HepG2 (cell line): Measurements from ENCODE around the gene HDLBP.

Experiments
- CHD2 ChIP-seq: IDR thresholded peaks from 2 replicates; pipeline ENCODE4 v1.6.1; 2011; ENCODE audit warnings: low read depth, low read length, improper control_type of control experiment
- EP300 ChIP-seq, 3 experiments: sonication (generic) in 1 of 3; formaldehyde crosslinking in 1 of 3; IDR thresholded peaks; 2 replicates each; pipeline versions ENCODE4 v1.5.1 to v1.6.1; 2011 to 2020; ENCODE audit warnings: low read depth in 2 of 3, low read length in 2 of 3, borderline replicate concordance in 1 of 3, improper control_type of control experiment in 1 of 3, mild to moderate bottlenecking in 1 of 3, missing genetic modification reagents in 1 of 3, moderate library complexity in 1 of 3
- ETV5 ChIP-seq: IDR thresholded peaks from 2 replicates; pipeline ENCODE4 v1.6.1; 2018; ENCODE audit warnings: missing biosample characterization, missing genetic modification reagents, inconsistent platforms, borderline replicate concordance
- NFE2L1 ChIP-seq: sonication (generic); formaldehyde crosslinking; IDR thresholded peaks from 2 replicates; pipeline ENCODE4 v1.4.0; 2020; ENCODE audit warnings: missing genetic modification reagents, mild to moderate bottlenecking, borderline replicate concordance
- POLR2A ChIP-seq, 2 experiments: IDR thresholded peaks; 2 replicates each; pipeline ENCODE4 v1.6.1; 2011; ENCODE audit warnings: low read depth in 2 of 2, low read length in 2 of 2, mild to moderate bottlenecking in 1 of 2, moderate library complexity in 1 of 2; ENCODE audit not compliant: insufficient read depth in 1 of 2
- SMARCC2 ChIP-seq: fragments of 450-650 bp; IDR thresholded peaks from 2 replicates; pipeline ENCODE4 v1.6.1; 2017; ENCODE audit warnings: antibody characterized with exemption, mild to moderate bottlenecking
- ZNF780A ChIP-seq: sonication (generic); formaldehyde crosslinking; IDR thresholded peaks from 2 replicates; pipeline ENCODE4 v1.8.0; 2022; ENCODE audit warnings: mild to moderate bottlenecking, missing genetic modification reagents, moderate library complexity
- TF ChIP-seq, protein P1 (sequence below): sonication (generic); formaldehyde crosslinking; IDR thresholded peaks from 2 replicates; pipeline ENCODE4 v1.9.0; 2022; ENCODE audit warnings: missing genetic modification reagents, mild to moderate bottlenecking, borderline replicate concordance
- TF ChIP-seq, protein P2 (sequence below): sonication (generic); formaldehyde crosslinking; IDR thresholded peaks from 2 replicates; pipeline ENCODE4 v1.5.0; 2020; ENCODE audit warnings: mild to moderate bottlenecking, missing genetic modification reagents, borderline replicate concordance
- TF ChIP-seq, protein P3 (sequence below): sonication (generic); formaldehyde crosslinking; IDR thresholded peaks from 2 replicates; pipeline ENCODE4 v1.5.0; 2020; ENCODE audit warnings: mild to moderate bottlenecking, missing genetic modification reagents, moderate library complexity

DNA sequence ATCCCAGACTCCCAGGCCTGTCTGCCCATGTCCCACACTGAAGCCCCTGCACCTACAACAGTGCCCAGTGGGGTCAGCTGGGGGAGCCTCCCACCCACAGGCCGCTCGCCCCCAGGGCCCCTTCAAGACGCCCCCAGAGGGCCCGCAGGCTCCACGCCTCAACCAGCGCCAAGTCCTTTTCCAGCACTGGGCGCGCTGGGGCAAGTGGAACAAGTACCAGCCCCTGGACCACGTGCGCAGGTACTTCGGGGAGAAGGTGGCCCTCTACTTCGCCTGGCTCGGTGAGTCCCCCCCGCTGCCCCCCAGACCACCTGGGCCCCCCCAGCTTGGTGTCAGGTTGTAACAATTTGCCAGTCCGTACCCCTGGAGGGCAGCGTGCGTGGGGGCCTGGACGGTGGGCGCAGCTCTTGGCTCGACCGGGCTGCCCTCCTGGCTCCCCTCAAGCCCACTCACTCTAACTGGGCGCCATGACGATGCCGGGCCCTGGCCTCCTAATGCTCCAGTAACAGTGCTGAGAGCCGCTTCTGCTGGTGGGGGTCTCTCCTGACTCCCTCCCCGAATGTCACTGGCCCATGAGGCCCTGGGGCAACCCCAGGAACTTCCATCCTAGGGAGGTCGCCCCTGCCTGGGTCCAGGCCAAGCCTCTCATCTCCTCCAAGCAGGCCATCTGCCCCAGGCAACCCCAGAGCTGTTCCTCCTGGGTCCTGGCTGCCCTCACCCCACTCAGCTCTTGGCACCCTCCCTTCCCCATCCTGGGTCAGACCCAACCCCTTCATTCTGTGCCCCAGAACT is 112.1 kb downstream of the HDLBP start:
- TF ChIP-seq CHD2: no peak
- no peak for TF ChIP-seq NFE2L1 (CRISPR knock-in tag)
- no peak for TF ChIP-seq SMARCC2
- TF ChIP-seq, protein P1, sequence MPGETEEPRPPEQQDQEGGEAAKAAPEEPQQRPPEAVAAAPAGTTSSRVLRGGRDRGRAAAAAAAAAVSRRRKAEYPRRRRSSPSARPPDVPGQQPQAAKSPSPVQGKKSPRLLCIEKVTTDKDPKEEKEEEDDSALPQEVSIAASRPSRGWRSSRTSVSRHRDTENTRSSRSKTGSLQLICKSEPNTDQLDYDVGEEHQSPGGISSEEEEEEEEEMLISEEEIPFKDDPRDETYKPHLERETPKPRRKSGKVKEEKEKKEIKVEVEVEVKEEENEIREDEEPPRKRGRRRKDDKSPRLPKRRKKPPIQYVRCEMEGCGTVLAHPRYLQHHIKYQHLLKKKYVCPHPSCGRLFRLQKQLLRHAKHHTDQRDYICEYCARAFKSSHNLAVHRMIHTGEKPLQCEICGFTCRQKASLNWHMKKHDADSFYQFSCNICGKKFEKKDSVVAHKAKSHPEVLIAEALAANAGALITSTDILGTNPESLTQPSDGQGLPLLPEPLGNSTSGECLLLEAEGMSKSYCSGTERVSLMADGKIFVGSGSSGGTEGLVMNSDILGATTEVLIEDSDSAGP: no peak
- TF ChIP-seq, protein P2, sequence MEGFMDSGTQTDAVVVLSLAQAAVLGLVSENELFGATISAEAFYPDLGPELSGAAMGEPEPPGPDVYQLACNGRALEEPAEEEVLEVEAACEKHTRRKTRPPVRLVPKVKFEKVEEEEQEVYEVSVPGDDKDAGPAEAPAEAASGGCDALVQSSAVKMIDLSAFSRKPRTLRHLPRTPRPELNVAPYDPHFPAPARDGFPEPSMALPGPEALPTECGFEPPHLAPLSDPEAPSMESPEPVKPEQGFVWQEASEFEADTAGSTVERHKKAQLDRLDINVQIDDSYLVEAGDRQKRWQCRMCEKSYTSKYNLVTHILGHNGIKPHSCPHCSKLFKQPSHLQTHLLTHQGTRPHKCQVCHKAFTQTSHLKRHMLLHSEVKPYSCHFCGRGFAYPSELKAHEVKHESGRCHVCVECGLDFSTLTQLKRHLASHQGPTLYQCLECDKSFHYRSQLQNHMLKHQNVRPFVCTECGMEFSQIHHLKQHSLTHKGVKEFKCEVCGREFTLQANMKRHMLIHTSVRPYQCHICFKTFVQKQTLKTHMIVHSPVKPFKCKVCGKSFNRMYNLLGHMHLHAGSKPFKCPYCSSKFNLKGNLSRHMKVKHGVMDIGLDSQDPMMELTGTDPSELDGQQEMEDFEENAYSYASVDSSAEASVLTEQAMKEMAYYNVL (CRISPR knock-in tag): no peak
- no peak for TF ChIP-seq EP300 (IDR thresholded peaks at IDR 0.05; ENCODE audit: low read depth in 2 of 2, low read length in 2 of 2)
- no peak for TF ChIP-seq EP300 (CRISPR knock-in tag; IDR thresholded peaks at IDR 0.05; ENCODE audit: borderline replicate concordance)
- TF ChIP-seq, protein P3, sequence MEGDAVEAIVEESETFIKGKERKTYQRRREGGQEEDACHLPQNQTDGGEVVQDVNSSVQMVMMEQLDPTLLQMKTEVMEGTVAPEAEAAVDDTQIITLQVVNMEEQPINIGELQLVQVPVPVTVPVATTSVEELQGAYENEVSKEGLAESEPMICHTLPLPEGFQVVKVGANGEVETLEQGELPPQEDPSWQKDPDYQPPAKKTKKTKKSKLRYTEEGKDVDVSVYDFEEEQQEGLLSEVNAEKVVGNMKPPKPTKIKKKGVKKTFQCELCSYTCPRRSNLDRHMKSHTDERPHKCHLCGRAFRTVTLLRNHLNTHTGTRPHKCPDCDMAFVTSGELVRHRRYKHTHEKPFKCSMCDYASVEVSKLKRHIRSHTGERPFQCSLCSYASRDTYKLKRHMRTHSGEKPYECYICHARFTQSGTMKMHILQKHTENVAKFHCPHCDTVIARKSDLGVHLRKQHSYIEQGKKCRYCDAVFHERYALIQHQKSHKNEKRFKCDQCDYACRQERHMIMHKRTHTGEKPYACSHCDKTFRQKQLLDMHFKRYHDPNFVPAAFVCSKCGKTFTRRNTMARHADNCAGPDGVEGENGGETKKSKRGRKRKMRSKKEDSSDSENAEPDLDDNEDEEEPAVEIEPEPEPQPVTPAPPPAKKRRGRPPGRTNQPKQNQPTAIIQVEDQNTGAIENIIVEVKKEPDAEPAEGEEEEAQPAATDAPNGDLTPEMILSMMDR (CRISPR knock-in tag): no peak
- TF ChIP-seq ETV5 (CRISPR knock-in tag): no peak
- no peak for TF ChIP-seq POLR2A (IDR thresholded peaks at IDR 0.05; ENCODE audit: insufficient read depth in 1 of 2, low read depth in 2 of 2, low read length in 2 of 2)
- TF ChIP-seq ZNF780A (CRISPR knock-in tag): no peak
